ENCODE measurements around the gene PPP1R37. TPM values are rescaled to one million over a fixed set of nuclear protein-coding genes. Genes with fewer than 3 reads are reported as not detected.

PPP1R37 gene
- total and polyA plus RNA-seq, 2 of the 13 experiments (the other 11 are each of a cell fraction or from before 2014, with no cell fraction given), result 9.0 to 14.3 TPM

- TF ChIP-seq MIXL1 (CRISPR knock-in tag; IDR thresholded peaks at IDR 0.05) (no peak), ZNF646 (CRISPR knock-in tag; IDR thresholded peaks at IDR 0.05) (no peak), MEIS2 (CRISPR knock-in tag; IDR thresholded peaks at IDR 0.05) (no peak), SNAPC2 (CRISPR knock-in tag; IDR thresholded peaks at IDR 0.05) (no peak), ATF7-NPFF (CRISPR knock-in tag; IDR thresholded peaks at IDR 0.05; ENCODE audit: low read depth) (0 out of 2 replicates have a peak, but pooled peaks have one; percentile 7), ZBTB40 (IDR thresholded peaks at IDR 0.05) (no peak), ZBTB40 (CRISPR knock-in tag; IDR thresholded peaks at IDR 0.05) (no peak), NFYB (CRISPR knock-in tag; IDR thresholded peaks at IDR 0.05) (no peak), MBD4 (IDR thresholded peaks at IDR 0.05; ENCODE audit: borderline replicate concordance, low read length) (no peak), ZNF331 (CRISPR knock-in tag; IDR thresholded peaks at IDR 0.05) (no peak), POGK (CRISPR knock-in tag; conservative IDR thresholded peaks at IDR 0.05) (0 out of 2 replicates have a peak, but pooled peaks have one; percentile 10)
These were observed 5.8 kb downstream of the PPP1R37 start (continued) for GRCh38 chr19:45098521-45099466.

Measured in HepG2 (cell line).